Brain pericyte (primary cell): Measurements from ENCODE around the gene CD1B.
"Not testable (repeated sequence)": the region's sequence is repeated elsewhere in the genome, so short reads cannot be mapped to it uniquely, and the experiment has no call there.

ENCODE experiments used
- DNase-seq: peaks from one replicate; pipeline ENCODE4 v3.0.0-alpha.2; 2012; ENCODE audit warnings: low read depth, low spot score

Gene CD1B

DNA sequence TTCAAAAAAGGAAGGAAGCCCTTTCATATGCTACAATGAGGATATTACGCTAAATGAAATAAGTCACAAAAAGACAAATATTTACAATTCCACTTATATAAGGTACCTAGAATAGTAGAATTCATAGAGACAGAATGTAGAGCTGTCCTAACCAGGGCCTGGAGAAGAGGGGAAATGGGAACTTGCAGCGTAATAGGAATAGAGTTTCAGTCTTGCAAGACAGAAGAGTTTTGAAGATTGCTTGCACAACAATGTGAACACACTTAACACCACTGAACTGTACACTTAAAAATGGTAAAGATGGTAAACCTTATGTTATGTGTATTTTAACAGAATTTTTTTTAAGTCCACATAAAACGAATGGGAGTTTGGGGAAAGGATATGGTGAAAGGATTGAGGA is 2.9 kb downstream of the CD1B start:
- DNase-seq: no peak

DNA sequence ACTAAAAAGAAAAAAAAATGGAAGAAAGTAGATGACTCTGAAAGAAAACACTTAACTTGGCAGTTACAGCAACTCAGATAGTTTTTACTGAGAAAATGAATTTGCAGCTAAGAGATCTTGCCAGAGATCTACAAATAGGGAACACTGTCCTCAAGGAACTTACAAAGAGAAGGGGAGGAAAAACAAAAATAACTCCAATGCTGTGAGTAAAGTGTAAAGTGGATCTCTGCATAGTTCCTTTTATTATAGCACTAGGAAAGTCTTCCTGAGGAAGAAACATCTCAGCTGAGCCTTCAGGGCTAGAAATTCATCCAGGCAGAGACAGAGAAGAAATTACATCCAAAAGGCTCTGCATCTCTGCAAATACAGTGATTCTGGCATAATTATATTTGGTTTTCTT is 3.9 kb downstream of the CD1B start:
- DNase-seq: no peak

DNA sequence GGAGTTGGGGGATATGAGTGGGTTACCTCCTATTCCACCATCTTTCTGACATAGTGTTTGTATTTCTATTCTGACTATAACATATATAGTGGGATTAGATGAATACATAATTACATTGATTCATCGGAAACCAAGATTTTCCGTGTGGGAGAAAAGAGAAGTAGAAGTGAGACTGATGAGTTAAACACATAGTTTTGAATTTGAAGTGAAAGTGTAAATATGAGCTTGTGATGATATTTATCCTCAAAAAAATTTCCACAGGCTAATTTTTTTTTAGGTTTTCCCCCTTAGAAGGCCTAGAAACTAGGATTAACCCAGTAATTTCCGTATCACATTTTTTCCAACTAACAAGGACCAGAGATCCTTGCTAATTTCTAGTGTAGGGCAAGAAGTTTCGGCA is 6.9 kb downstream of the CD1B start:
- DNase-seq: no peak

DNA sequence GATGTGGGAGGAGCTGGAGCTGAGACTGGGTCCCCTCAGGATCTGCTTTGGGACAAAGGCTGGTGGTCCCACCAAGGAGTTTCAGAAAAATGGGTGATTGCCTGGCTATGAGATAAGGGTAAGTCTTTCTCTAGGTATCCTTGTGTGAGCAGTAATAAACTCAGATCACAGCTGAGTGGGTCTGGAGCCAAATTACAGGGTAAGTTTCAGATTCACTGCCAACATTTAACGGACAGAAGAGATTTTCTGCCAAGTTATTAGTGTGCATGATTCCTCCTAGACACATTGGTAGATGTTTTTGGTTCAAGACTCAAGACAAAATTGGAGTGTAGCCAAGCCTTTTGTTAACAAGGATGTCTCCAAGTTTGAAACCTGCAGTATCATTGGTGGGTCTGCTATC is 7.5 kb downstream of the CD1B start:
- DNase-seq: no peak

DNA sequence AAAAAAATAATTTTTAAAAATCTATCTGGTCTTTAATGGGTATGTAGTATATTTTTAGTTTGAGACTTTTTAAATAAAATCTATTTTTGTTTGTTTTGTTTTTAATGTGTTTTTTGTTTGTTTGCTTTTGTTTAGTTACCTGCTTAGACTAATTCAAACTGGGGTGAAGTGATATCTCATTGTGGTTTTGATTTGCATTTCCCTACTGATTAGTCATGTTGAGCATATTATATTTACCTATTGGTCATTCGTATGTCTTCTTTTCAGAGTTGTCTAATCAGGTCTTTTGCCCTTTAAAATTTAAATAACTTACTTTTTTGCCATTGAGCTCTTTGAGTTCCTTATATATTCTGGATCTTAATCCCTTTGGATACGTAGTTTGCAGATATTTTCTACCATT is 20.3 kb downstream of the CD1B start:
- DNase-seq: no peak

DNA sequence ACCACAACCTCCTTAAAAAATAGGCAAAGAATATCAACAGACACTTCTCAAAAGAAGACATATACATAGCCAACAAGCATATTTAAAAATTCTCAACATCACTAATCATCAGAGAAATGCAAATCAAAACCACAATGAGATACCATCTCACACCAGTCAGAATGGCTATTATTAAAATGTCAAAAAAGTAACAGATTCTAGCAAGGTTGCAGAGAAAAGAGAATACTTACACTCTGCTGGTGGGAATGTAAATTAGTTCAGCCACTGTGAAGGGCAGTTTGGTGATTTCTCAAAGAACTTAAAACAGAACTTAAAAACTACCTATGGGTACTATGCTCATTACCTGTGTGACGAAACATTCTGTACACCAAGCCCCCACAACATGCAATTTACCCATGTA is 20.7 kb downstream of the CD1B start:
- no peak for DNase-seq

DNA sequence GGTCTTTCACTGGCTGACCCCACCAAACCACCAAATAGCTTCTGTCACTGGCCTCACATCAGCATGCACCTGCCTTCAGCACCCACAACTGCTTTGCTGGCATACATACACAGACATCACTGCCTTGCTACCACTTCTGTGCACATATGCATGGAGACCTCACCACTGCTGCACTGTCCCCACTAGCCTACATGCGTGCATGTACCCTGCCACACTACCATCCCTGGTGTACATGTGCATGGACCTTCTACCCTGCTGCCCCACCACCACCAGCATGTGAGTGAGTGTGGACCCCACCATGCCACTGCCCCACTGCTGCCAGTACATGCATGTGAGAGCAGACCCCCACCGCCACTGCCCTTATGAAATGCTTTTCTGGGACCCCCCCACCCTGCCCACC is 35.5 kb downstream of the CD1B start:
- no peak for DNase-seq

DNA sequence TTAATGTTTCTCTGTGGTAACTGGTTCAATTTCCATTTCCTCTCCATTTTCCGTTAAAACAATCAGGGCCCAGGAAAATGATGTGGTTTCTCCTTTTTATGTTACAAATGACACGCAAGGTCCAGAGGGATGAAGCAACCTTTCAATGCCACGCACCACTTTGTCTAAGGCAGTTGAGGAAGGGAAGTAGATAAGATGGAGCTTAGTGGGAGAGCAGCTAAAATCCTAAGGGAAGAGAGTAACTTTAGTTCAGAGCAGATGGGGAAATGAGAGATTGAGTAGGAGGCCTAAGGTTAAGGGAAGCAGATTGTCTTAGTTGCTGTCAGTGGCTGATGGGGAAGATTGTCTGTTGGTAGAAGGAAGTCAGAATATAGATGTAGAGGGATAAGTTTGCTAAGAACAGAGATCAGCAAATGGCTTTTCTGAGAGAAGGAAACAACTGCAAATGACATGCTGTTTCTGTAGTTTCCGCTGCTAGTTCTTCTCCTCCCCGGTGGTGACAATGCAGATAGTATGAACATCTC is 40.9 kb downstream of the CD1B start:
- DNase-seq: no peak

DNA sequence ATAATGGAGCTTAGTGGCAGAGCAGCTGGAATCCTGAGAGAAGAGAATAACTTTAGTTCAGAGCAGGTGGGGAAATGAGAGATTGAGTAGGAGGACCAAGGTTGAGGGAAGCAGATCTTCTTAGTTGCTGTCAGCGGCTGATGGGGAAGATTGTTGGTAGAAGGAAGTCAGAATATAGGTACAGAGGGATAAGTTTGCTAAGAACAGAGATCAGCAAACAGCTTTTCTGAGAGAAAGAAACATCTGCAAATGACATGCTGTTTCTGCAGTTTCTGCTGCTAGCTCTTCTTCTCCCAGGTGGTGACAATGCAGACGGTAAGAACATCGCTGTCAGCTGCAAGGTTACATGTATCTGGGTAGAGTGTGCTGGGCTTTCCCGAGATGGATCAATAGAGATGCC is 41.5 kb downstream of the CD1B start, which contains the start of gene CD1C:
TSS of gene CD1C (plus strand) at position 113 of the 400 bp plus-strand sequence. CDS start at position 255, 142 bp downstream.
- DNase-seq: no peak

DNA sequence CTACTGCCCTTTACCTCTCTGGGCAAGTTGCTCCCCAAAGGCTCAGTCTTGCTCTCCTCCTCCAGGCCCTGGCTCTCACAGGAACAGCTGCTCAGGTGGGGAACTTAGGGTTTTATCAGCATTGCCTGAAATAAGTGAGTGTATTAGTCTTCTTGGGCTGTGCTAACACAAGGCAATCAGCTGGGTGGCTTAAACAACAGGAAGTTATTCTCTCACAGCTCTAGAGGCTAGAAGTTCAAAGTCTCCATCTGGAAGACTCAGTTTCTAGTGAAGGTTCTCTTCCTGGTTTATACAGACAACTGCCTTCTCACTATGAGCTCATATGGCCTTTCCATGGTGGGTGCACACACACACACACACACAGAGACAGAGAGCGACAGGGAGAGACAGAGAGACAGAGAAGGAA is 44.4 kb downstream of the CD1B start:
- no peak for DNase-seq

DNA sequence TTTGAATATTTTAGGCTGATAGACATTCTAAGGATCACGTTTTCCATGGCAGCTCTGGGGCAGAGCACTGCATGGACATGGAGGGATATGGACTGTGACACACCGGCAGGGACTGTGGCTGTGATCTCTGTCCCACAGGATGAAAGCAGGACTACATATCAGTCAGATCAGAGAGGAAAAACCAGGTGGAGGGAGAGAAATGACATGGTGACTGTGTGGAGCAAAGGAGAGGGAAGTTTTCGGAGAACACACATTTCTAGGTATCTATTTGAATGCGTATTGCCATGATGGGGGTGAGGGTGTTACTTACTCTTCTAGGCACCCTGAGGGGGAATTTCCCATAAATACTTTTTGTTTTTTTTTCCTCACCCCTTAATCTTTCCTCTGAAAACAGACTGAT is 44.8 kb downstream of the CD1B start:
- DNase-seq: no peak

DNA sequence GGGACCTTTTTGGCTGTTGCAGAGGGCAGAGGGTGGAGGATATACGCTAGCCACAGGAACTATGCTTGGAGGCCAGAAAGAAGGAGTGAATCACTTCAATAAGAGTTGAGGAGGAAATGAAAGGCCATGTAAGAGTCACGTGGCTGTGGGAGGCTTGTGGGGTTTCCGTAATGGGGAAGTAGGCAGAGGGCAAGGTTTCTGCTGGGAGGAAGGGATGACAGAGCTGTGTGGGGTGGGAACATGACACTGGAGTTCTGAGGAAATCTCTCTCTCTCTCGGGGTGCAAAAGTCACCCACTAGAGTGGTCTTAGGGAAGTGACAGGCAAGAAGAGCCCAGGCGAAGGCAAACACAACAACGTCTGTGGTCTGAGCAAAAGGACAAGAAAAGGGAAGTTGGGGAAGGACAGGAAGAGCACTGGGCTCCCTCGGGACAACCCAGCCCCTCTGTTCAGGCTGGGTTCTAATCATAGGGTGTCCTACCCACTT is 45.5 kb downstream of the CD1B start:
- DNase-seq: no peak

DNA sequence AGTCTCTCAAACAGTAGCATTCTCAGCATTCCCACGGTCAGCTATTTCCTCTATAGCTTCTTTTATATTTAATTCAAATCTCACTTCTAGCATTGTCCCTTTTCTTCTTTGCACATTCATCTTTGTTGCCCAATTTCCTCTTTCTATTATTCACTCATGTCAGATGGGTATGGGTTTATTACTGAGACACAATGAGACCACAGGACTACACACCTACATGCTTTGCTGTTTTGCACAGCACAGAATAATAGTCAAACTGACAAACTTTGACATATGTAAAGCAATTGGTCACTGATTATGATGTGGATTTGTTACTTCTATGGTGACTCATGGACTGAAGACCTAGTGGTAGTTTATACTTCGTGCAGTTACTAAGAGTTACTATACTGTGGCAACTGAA is 47.4 kb downstream of the CD1B start:
- no peak for DNase-seq

DNA sequence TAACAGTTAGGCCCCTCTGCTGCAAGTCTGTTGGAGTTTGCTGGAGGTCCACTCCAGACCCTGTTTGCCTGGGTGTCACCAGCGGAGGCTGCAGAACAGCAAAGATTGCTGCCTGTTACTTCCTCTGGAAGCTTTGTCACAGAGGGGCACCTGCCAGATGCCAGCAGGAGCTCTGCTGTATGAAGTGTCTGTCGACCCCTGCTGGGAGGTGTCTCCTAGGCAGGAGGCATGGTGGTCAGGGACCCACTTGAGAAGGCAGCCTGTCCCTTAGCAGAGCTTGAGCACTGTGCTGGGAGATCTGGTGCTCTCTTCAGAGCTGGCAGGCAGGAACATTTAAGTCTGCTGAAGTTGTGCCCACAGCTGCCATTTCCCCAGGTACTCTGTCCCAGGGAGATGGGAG is 48.9 kb downstream of the CD1B start:
- not testable (repeated sequence) for DNase-seq
